Heart left ventricle (tissue), 16 donors: ENCODE measurements around the gene TSC2. TPM values are rescaled to one million over a fixed set of nuclear protein-coding genes. Genes with fewer than 3 reads are reported as not detected.

Experiments
- ATAC-seq, 4 donors: fragments of 200-7000 bp; cut with Tn5 transposase; one replicate each; pipeline ENCODE4 v1.9.1; 2020 to 2022; ENCODE audit warnings: moderate library complexity in 4 of 4, mild to moderate bottlenecking in 3 of 4, moderate number of reproducible peaks in 1 of 4
- DNase-seq, 5 donors: peaks; one replicate each; pipeline ENCODE4 v3.0.0-alpha.2; 2020
- H3K27ac ChIP-seq, 12 donors: fragments of 200-600 bp; sonication (generic) in 4 of 12; one replicate each; pipeline versions ENCODE4 v1.5.0 to v1.8.0; 2016 to 2022; ENCODE audit warnings: mild to moderate bottlenecking in 2 of 12
- H3K27me3 ChIP-seq, 9 donors: fragments of 200-600 bp; sonication (generic) in 2 of 9; one replicate each; pipeline versions ENCODE4 v1.5.1 to v1.8.0; 2016 to 2022; ENCODE audit warnings: mild to moderate bottlenecking in 3 of 9
- H3K36me3 ChIP-seq, 9 donors: fragments of 200-600 bp; sonication (generic) in 2 of 9; one replicate each; pipeline versions ENCODE4 v1.5.0 to v1.8.0; 2018 to 2022; ENCODE audit warnings: mild to moderate bottlenecking in 2 of 9
- H3K4me1 ChIP-seq, 12 donors: fragments of 200-600 bp; sonication (generic) in 4 of 12; one replicate each; pipeline versions ENCODE4 v1.5.0 to v1.8.0; 2016 to 2022; ENCODE audit warnings: mild to moderate bottlenecking in 3 of 12
- H3K4me3 ChIP-seq, 12 donors: fragments of 200-600 bp; sonication (generic) in 4 of 12; one replicate each; pipeline versions ENCODE4 v1.5.0 to v1.8.0; 2017 to 2022; ENCODE audit warnings: mild to moderate bottlenecking in 9 of 12, moderate library complexity in 4 of 12
- H3K9me3 ChIP-seq, 12 donors: fragments of 200-600 bp; sonication (generic) in 4 of 12; one replicate each; pipeline versions ENCODE4 v1.5.0 to v1.8.0; 2016 to 2022; ENCODE audit warnings: mild to moderate bottlenecking in 1 of 12
- CTCF ChIP-seq, 12 donors: fragments of 200-600 bp; sonication (generic) in 4 of 12; IDR thresholded peaks; one replicate each; pipeline versions ENCODE4 v1.5.0 to v1.8.0; 2018 to 2022; ENCODE audit warnings: antibody characterized with exemption in 12 of 12, mild to moderate bottlenecking in 5 of 12
- POLR2A ChIP-seq, 2 donors: fragments of 450-650 bp; IDR thresholded peaks; one replicate each; pipeline ENCODE4 v1.6.1; 2017; ENCODE audit warnings: antibody characterized with exemption in 2 of 2, mild to moderate bottlenecking in 2 of 2, moderate library complexity in 2 of 2
- WGBS, 4 donors: extraction: QIAGEN DNeasy Blood & Tissue Kit in 2 of 4; methylation state at CpG; one replicate each; pipeline versions ENCODE4 v1.1.5 to v1.1.7; 2013 to 2018; 5-methylcytosine and 5-hydroxymethylcytosine counted together
- intact Hi-C, 10 donors: fragments of 100-400 bp; cut with DNase I; formaldehyde crosslinking; loops; one replicate each; pipeline versions ENCODE4 v1.11.1 to v1.14.2; 2022
- polyA plus RNA-seq, 2 donors: library from polyadenylated mRNA; stranded (reverse); fragments of 200-250 nt; gene quantifications; one replicate each; pipeline ENCODE4 v1.2.3, GENCODE V29; 2013
- total RNA-seq, 9 donors: library from RNA; depleted of rRNA in 2 of 9; stranded (reverse); fragments of >200 nt in 2 of 9; fragmentation: NEBNext Ultra II Directional in 3 of 9; extraction: Animal tissue kit (Norgen Biotek cat#: 25700) in 3 of 9; gene quantifications; one replicate each; pipeline versions ENCODE4 v1.1.0 to v1.2.4, GENCODE V29; 2016 to 2023
- donor health status: ischemic (EF 13 %, LVEDD 7.1; RV severe dilation, severe dysfunction).
- donor health status: healthy with polysubstance abuse.
- donor health status: DM: no; HTN: yes; CAD: no.
- donor health status: DM: no; HTN: no; CAD: no.
- donor health status: ischemic (EF 25% LVEDD 6.9; RV normal size, moderate dysfunction).
- donor health status: ischemic (EF 25% LVEDD 5.7; RV mildly dilated, moderate dysfunction).
- donor health status: healthy.
- donor health status: DM: yes; HTN: yes; CAD: no.
- donor health status: ischemic (EF 35%, LVEDD 5.7; RV mildly dilated, moderate dysfunction).
- donor health status: nonischemic (EF 11% LVEDD 7.7; RV severe dilation, severe dysfunction).
- donor health status: DM: yes; HTN: yes; CAD: no.
- donor health status: PGD.
- donor health status: ischemic (EF 29% LVEDD 5.4; RV normal size, mild dysfunction).
- donor health status: nonischemic (EF 23%, LVEDD 6.1; RV moderate dilation, normal function).

TSC2 gene
- total and polyA plus RNA-seq, 11 donors, result 33.3 to 94.5 (median 67.7) TPM

GRCh38 chr16:2013527-2013926 is 34.3 kb upstream of the TSC2 start:
- no peak overlapping the region for H3K4me3 ChIP-seq
- H3K4me1 ChIP-seq, result peaks cover 6 to 17% (median 13%) of the 10 kb centered on the region in 12 donors
- no peaks in the 10 kb centered on the region for H3K36me3 ChIP-seq
- peaks cover 0 to 7% (median 0%) of the 10 kb centered on the region in 9 donors for H3K27me3 ChIP-seq
- H3K9me3 ChIP-seq, result no peaks in the 10 kb centered on the region
- TF ChIP-seq POLR2A (IDR thresholded peaks at IDR 0.05) (no peak), CTCF (IDR thresholded peaks at IDR 0.05) (no peak)
- DNase-seq (no peak), ATAC-seq (no peak)
- intact Hi-C loops, result loop anchor here in 1 of 10 donors (5.0 kb wide), 1 partner anchor 139 kb away; no protein-coding TSS in a partner anchor
- no peak overlapping the region for H3K27ac ChIP-seq
- 90 to 94% (median 91%) methylated on average over 15 of the region's 15 CpGs for WGBS, 4 donors

GRCh38 chr16:2015117-2015946 is 32.5 kb upstream of the TSC2 start:
- WGBS, 4 donors, result 90 to 92% (median 91%) methylated on average over 24 of the region's 24 CpGs
- DNase-seq, result no peak

GRCh38 chr16:2015947-2016208 is 31.9 kb upstream of the TSC2 start:
- intact Hi-C loops, result loop anchor here in 1 of 10 donors (5.0 kb wide), 1 partner anchor 36 kb away; no protein-coding TSS in a partner anchor
- H3K27ac ChIP-seq, result no peak overlapping the region
- H3K4me1 ChIP-seq, result peaks cover 0 to 15% (median 10%) of the 10 kb centered on the region in 12 donors
- ATAC-seq, result no peak
- H3K9me3 ChIP-seq, result no peaks in the 10 kb centered on the region
- H3K27me3 ChIP-seq, result peaks cover 10 to 30% (median 20%) of the 10 kb centered on the region in 9 donors
- DNase-seq, result no peak
- H3K36me3 ChIP-seq, result no peaks in the 10 kb centered on the region
- TF ChIP-seq POLR2A (IDR thresholded peaks at IDR 0.05), result no peak
- no peak for TF ChIP-seq CTCF (IDR thresholded peaks at IDR 0.05)
- no peak overlapping the region for H3K4me3 ChIP-seq
- 81 to 87% (median 83%) methylated on average over 7 of the region's 7 CpGs for WGBS, 4 donors

More at GRCh38 chr16:2015117-2015946, 32.5 kb upstream of the TSC2 start:
- Histone ChIP-seq H3K4me1 (peaks cover under 1 to 15% (median 9%) of the 10 kb centered on the region in 12 donors), H3K27me3 (peaks cover 5 to 25% (median 15%) of the 10 kb centered on the region in 9 donors), H3K9me3 (no peaks in the 10 kb centered on the region), H3K36me3 (no peaks in the 10 kb centered on the region), H3K27ac (no peak overlapping the region), H3K4me3 (no peak overlapping the region)
- peak in 1 of 4 donors; percentile 11 for ATAC-seq
- intact Hi-C loops, result loop anchor here in 1 of 10 donors (5.0 kb wide), 1 partner anchor 37 kb away; no protein-coding TSS in a partner anchor
- no peak for TF ChIP-seq CTCF (IDR thresholded peaks at IDR 0.05)
- TF ChIP-seq POLR2A (IDR thresholded peaks at IDR 0.05), result no peak

GRCh38 chr16:2016407-2016922 is 31.3 kb upstream of the TSC2 start:
- peaks cover 0 to 15% (median 10%) of the 10 kb centered on the region in 12 donors for H3K4me1 ChIP-seq
- no peak overlapping the region for H3K4me3 ChIP-seq
- no peaks in the 10 kb centered on the region for H3K9me3 ChIP-seq
- DNase-seq (no peak), ATAC-seq (no peak)
- no peak overlapping the region for H3K27ac ChIP-seq
- peaks cover 10 to 36% (median 26%) of the 10 kb centered on the region in 9 donors for H3K27me3 ChIP-seq
- TF ChIP-seq POLR2A (IDR thresholded peaks at IDR 0.05) (no peak), CTCF (IDR thresholded peaks at IDR 0.05) (peak; percentile 6 to 47 (median 26))
- intact Hi-C loops, result loop anchor here in 1 of 10 donors (5.0 kb wide), 1 partner anchor 36 kb away; no protein-coding TSS in a partner anchor
- H3K36me3 ChIP-seq, result no peaks in the 10 kb centered on the region
- WGBS, 4 donors, result 28 to 32% (median 31%) methylated on average over 8 to 13 of the region's 13 CpGs
